Lung (tissue), 12 donors: ENCODE data around the gene PHGDH. TPM values are rescaled to one million over a fixed set of nuclear protein-coding genes. Genes with fewer than 3 reads are reported as not detected.

Experiments
- ATAC-seq: fragments of 200-7000 bp; cut with Tn5 transposase; one replicate; pipeline ENCODE4 v1.9.1; 2020; ENCODE audit warnings: moderate number of reproducible peaks; ENCODE audit not compliant: insufficient read depth, low FRiP score
- DNase-seq, 3 donors: peaks; one replicate each; pipeline ENCODE4 v3.0.0-alpha.2; 2013 to 2017
- H3K27ac ChIP-seq, 2 donors: one replicate each; pipeline ENCODE4 v1.5.1; 2013; ENCODE audit warnings: mild to moderate bottlenecking in 2 of 2, moderate library complexity in 2 of 2, control low read depth in 1 of 2, inconsistent platforms in 1 of 2, low read depth in 1 of 2, low read length in 1 of 2
- H3K27me3 ChIP-seq, 3 donors: one replicate each; pipeline ENCODE4 v1.5.1; 2013; ENCODE audit warnings: low read length in 2 of 3; ENCODE audit not compliant: control insufficient read depth in 3 of 3, insufficient read depth in 3 of 3
- H3K36me3 ChIP-seq, 4 donors: one replicate each; pipeline ENCODE4 v1.5.1; 2013; ENCODE audit warnings: low read length in 4 of 4, mild to moderate bottlenecking in 1 of 4, moderate library complexity in 1 of 4; ENCODE audit not compliant: control insufficient read depth in 4 of 4, insufficient read depth in 4 of 4
- H3K4me1 ChIP-seq, 5 donors: one replicate each; pipeline ENCODE4 v1.5.1; 2013; ENCODE audit warnings: low read length in 5 of 5, mild to moderate bottlenecking in 2 of 5, moderate library complexity in 1 of 5; ENCODE audit not compliant: control insufficient read depth in 5 of 5, insufficient read depth in 5 of 5
- H3K4me3 ChIP-seq: one replicate; pipeline ENCODE4 v1.5.1; 2013; ENCODE audit warnings: mild to moderate bottlenecking, control low read depth, moderate library complexity
- H3K9ac ChIP-seq, 2 donors: one replicate each; pipeline ENCODE4 v1.5.1; 2013; ENCODE audit warnings: low read length in 2 of 2, control low read depth in 1 of 2; ENCODE audit not compliant: insufficient read depth in 1 of 2
- H3K9me3 ChIP-seq, 4 donors: one replicate each; pipeline ENCODE4 v1.5.1; 2013; ENCODE audit warnings: low read length in 3 of 4, mild to moderate bottlenecking in 1 of 4, moderate library complexity in 1 of 4; ENCODE audit not compliant: control insufficient read depth in 4 of 4, insufficient read depth in 3 of 4
- CTCF ChIP-seq: IDR thresholded peaks from 2 replicates; pipeline ENCODE4 v1.5.1; 2012; ENCODE audit warnings: mild to moderate bottlenecking; ENCODE audit errors: control extremely low read depth, extremely low read depth
- WGBS, 2 donors: extraction: QIAGEN DNeasy Blood & Tissue Kit; methylation state at CpG; one replicate each; pipeline ENCODE4 v1.1.7; 2013; 5-methylcytosine and 5-hydroxymethylcytosine counted together
- polyA plus RNA-seq, 2 donors: library from polyadenylated mRNA; stranded (reverse); fragments of 200-250 nt; gene quantifications; one replicate each; pipeline ENCODE4 v1.2.1, GENCODE V29; 2013
- total RNA-seq, 2 donors: library from RNA; depleted of rRNA in 1 of 2; stranded (reverse); fragments of >200 nt in 1 of 2; gene quantifications; one replicate each; pipeline ENCODE4 v1.2.1, GENCODE V29; 2014 to 2021
- donor health status: control.
- donor health status: control.
- donor health status: Bipolar disorder and iron deficiency.
- donor health status: healthy.
- donor health status: DM: yes; HTN: yes; CAD: no.

The PHGDH gene
- total and polyA plus RNA-seq, 4 donors = 28.8 to 133 (median 34.2) TPM

- peaks cover 2 to 59% (median 28%) of the 10 kb centered on the region in 5 donors for H3K4me1 ChIP-seq
- no peaks in the 10 kb centered on the region for H3K36me3 ChIP-seq
- H3K9ac ChIP-seq = no peak overlapping the region
- no peak overlapping the region for H3K27ac ChIP-seq
- ATAC-seq = no peak
- no peaks in the 10 kb centered on the region for H3K27me3 ChIP-seq
- H3K4me3 ChIP-seq = no peak overlapping the region
- no peak for DNase-seq
- 84 to 91% methylated on average over 11 of the region's 11 CpGs for WGBS, 2 donors
- TF ChIP-seq CTCF = no peak
- H3K9me3 ChIP-seq = no peaks in the 10 kb centered on the region
These were observed 69.9 kb downstream of the PHGDH start for GRCh38 chr1:119781434-119782210.

DNA sequence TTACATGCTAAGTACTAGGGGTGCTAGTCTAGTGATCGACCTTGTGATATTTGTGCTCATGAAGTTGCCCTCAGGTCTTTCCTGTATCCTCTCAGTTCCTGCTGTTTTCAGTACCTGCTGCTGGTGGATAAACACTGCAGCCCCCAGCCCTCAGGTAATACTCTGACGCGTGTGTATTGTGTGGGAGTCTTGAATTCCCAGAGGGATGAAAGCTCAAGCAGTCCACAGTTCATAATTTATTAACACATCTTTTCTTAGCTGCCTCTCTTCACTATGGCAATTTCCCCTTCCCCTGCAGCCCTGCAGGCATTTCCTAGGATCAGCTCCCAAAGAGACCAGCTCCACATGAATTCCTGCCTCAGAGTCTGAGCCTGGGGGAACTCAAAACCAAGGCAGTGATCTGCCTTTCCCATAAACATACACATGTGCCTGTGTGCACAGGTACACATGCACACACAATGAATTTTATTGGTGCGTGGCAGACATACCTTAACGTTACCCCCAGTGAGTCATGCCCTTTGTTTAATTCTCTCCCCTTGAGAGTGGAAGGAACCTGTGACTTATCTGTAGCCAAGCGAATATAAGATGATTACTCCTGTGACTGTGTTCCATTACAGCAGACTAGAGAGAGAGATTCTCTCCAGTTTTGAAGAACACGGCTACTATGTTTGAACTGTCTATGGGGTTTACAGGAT, 71.0 kb downstream of the PHGDH start:
- no peak for TF ChIP-seq CTCF
- Histone ChIP-seq H3K36me3 (no peaks in the 10 kb centered on the region), H3K4me1 (peaks cover 2 to 61% (median 28%) of the 10 kb centered on the region in 5 donors), H3K9ac (no peak overlapping the region), H3K9me3 (no peaks in the 10 kb centered on the region), H3K27ac (peak overlapping the region in 1 of 2 donors; percentile 26), H3K27me3 (no peaks in the 10 kb centered on the region), H3K4me3 (no peak overlapping the region)
- no peak for ATAC-seq
- WGBS, 2 donors = 65 to 69% methylated on average over 7 of the region's 7 CpGs
- no peak for DNase-seq

GRCh38 chr1:119783354-119784185, 71.8 kb downstream of the PHGDH start:
- peaks cover 2 to 63% (median 28%) of the 10 kb centered on the region in 5 donors for H3K4me1 ChIP-seq
- 39 to 56% methylated on average over 6 of the region's 6 CpGs for WGBS, 2 donors
- H3K4me3 ChIP-seq = no peak overlapping the region
- H3K36me3 ChIP-seq = no peaks in the 10 kb centered on the region
- no peaks in the 10 kb centered on the region for H3K9me3 ChIP-seq
- no peak for TF ChIP-seq CTCF
- no peak overlapping the region for H3K27ac ChIP-seq
- ATAC-seq (no peak), DNase-seq (peak in 2 of 3 donors; percentile 48 to 68)
- no peaks in the 10 kb centered on the region for H3K27me3 ChIP-seq
- no peak overlapping the region for H3K9ac ChIP-seq
